SH-SY5Y (cell line): ENCODE results near the gene SAXO1.

Experiments
- GATA2 ChIP-seq: IDR thresholded peaks from 2 replicates; pipeline ENCODE4 v1.6.1; 2011; ENCODE audit warnings: mild to moderate bottlenecking, low read depth, low read length
- GATA3 ChIP-seq: IDR thresholded peaks from 2 replicates; pipeline ENCODE4 v1.6.1; 2011; ENCODE audit warnings: low read depth, mild to moderate bottlenecking, low read length, moderate library complexity

GRCh38 chr9:18942801-18943200 lies 90.2 kb downstream of the SAXO1 start:
- TF ChIP-seq GATA3 (no peak), GATA2 (no peak)
